Epithelial cell of proximal tubule (primary cell): ENCODE data around the gene TBL3. TPM values are rescaled to one million over a fixed set of nuclear protein-coding genes. Genes with fewer than 3 reads are reported as not detected.

ENCODE experiments used
- DNase-seq: peaks from one replicate; pipeline ENCODE4 v3.0.0-alpha.2; 2011; ENCODE audit warnings: low read depth
- H3K4me3 ChIP-seq: 2 replicates; pipeline ENCODE4 v1.5.1; 2011; ENCODE audit warnings: low read depth, mild to moderate bottlenecking, low read length
- CTCF ChIP-seq: conservative IDR thresholded peaks from 2 replicates; pipeline ENCODE4 v1.5.1; 2012; ENCODE audit warnings: low read depth, mild to moderate bottlenecking, low read length
- total RNA-seq: library from RNA; depleted of rRNA; stranded (reverse); fragments of >200 nt; gene quantifications from 2 replicates; pipeline ENCODE4 v1.2.3, GENCODE V29; 2015

Gene TBL3
- total RNA-seq, result 108 and 127 TPM in 2 replicates

- peak; percentile 49 for DNase-seq
- H3K4me3 ChIP-seq, result peak within 1 kb of the TSS; percentile 68
- TF ChIP-seq CTCF, result no peak
Measured at GRCh38 chr16:1971796-1972489, at the start of gene TBL3. Gene TBL3 (plus strand): TSS chr16:1972053. CDS start chr16:1972165, 112 bp downstream.

GRCh38 chr16:1922357-1922756 lies 49.5 kb upstream of the TBL3 start:
- no peak for DNase-seq
- H3K4me3 ChIP-seq, result no peak overlapping the region
- no peak for TF ChIP-seq CTCF

GRCh38 chr16:1923299-1924034 lies 48.4 kb upstream of the TBL3 start:
- no peak overlapping the region for H3K4me3 ChIP-seq
- TF ChIP-seq CTCF, result peak; percentile 42
- no peak for DNase-seq

- H3K4me3 ChIP-seq, result no peak overlapping the region
- no peak for DNase-seq
- TF ChIP-seq CTCF, result no peak
Measured at GRCh38 chr16:1924095-1924494, 47.8 kb upstream of the TBL3 start.

GRCh38 chr16:1926271-1926670 lies 45.6 kb upstream of the TBL3 start:
- no peak for DNase-seq
- H3K4me3 ChIP-seq, result no peak overlapping the region
- TF ChIP-seq CTCF, result no peak

- H3K4me3 ChIP-seq, result peak overlapping the region; percentile 64
- no peak for TF ChIP-seq CTCF
- no peak for DNase-seq
Measured at GRCh38 chr16:1929105-1929504, 42.7 kb upstream of the TBL3 start.
